SK-N-SH (cell line): ENCODE results near the gene KLHL22. TPM values are rescaled to one million over a fixed set of nuclear protein-coding genes. Genes with fewer than 3 reads are reported as not detected.

Source experiments
- CTCF ChIA-PET: fragments of 300-600, 350-600 bp; formaldehyde crosslinking; extraction: SDS; loops from one replicate; lab custom pipeline; 2021; lab: Yijun Ruan, JAX
- POLR2A ChIA-PET: fragments of 350-600 bp; sonication (Branson Sonifier 250); formaldehyde crosslinking; extraction: SDS; loops from one replicate; lab custom pipeline; 2020; ENCODE audit warnings: antibody characterized with exemption, inconsistent platforms; lab: Yijun Ruan, JAX
- DNase-seq: peaks from one replicate; pipeline ENCODE4 v3.0.0; 2012
- H2AFZ ChIP-seq: fragments of 200-600 bp; sonication (generic); 2 replicates; pipeline ENCODE4 v1.8.1; 2016; ENCODE audit warnings: antibody characterized with exemption, mild to moderate bottlenecking, low read depth
- H3F3A ChIP-seq: fragments of 200-600 bp; sonication (generic); replicated peaks from 2 replicates; pipeline ENCODE3; 2016; ENCODE audit warnings: antibody characterized with exemption, mild to moderate bottlenecking; ENCODE audit not compliant: insufficient read depth
- H3K27ac ChIP-seq, 2 experiments: fragments of 200-500 bp in 1 of 2; fragments of 200-600 bp in 1 of 2; sonication (Bioruptor generic) in 1 of 2; sonication (generic), shearing (Covaris generic) in 1 of 2; 2 replicates each; pipeline versions ENCODE4 v1.5.1 to v1.6.1; 2014 to 2016; ENCODE audit warnings: low read depth in 2 of 2, inconsistent platforms in 1 of 2, low read length in 1 of 2, mild to moderate bottlenecking in 1 of 2, mixed read lengths in 1 of 2
- H3K27me3 ChIP-seq: fragments of 200-600 bp; sonication (generic), shearing (Covaris generic); 2 replicates; pipeline ENCODE4 v1.6.1; 2016; ENCODE audit warnings: mixed run types; ENCODE audit not compliant: insufficient read depth
- H3K36me3 ChIP-seq, 2 experiments: fragments of 200-500 bp in 1 of 2; fragments of 200-600 bp in 1 of 2; sonication (Bioruptor generic) in 1 of 2; sonication (generic) in 1 of 2; replicated peaks in 1 of 2; 2 replicates each; pipeline versions ENCODE3 to v1.5.1; 2014 to 2016; ENCODE audit warnings: low read length in 1 of 2, mild to moderate bottlenecking in 1 of 2; ENCODE audit not compliant: insufficient read depth in 2 of 2, control insufficient read depth in 1 of 2
- H3K4me1 ChIP-seq, 2 experiments: fragments of 200-500 bp in 1 of 2; fragments of 200-600 bp in 1 of 2; sonication (Bioruptor generic) in 1 of 2; sonication (generic), shearing (Covaris generic) in 1 of 2; 2 replicates each; pipeline versions ENCODE4 v1.5.1 to v1.6.1; 2014 to 2016; ENCODE audit warnings: low read depth in 1 of 2, low read length in 1 of 2, mixed run types in 1 of 2; ENCODE audit not compliant: insufficient read depth in 2 of 2, control insufficient read depth in 1 of 2
- H3K4me2 ChIP-seq: fragments of 200-600 bp; sonication (generic), shearing (Covaris generic); 2 replicates; pipeline ENCODE4 v1.6.1; 2017; ENCODE audit warnings: mixed run types
- H3K4me3 ChIP-seq, 2 experiments: fragments of 200-500 bp in 1 of 2; fragments of 200-600 bp in 1 of 2; sonication (Bioruptor generic) in 1 of 2; sonication (generic), shearing (Covaris generic) in 1 of 2; 2 replicates each; pipeline versions ENCODE4 v1.5.1 to v1.8.1; 2014 to 2016; ENCODE audit warnings: low read depth in 2 of 2, inconsistent platforms in 1 of 2, low read length in 1 of 2, mild to moderate bottlenecking in 1 of 2, mixed read lengths in 1 of 2, moderate library complexity in 1 of 2
- H3K79me2 ChIP-seq: fragments of 200-600 bp; sonication (generic); 2 replicates; pipeline ENCODE4 v1.8.1; 2017; ENCODE audit warnings: mild to moderate bottlenecking; ENCODE audit not compliant: insufficient read depth
- H3K9ac ChIP-seq: fragments of 200-600 bp; sonication (generic); 2 replicates; pipeline ENCODE4 v1.6.1; 2017; ENCODE audit warnings: mixed run types
- H3K9me2 ChIP-seq: fragments of 200-600 bp; sonication (generic); 2 replicates; pipeline ENCODE4 v1.6.1; 2017; ENCODE audit warnings: mixed run types
- H3K9me3 ChIP-seq: fragments of 200-600 bp; sonication (generic); 2 replicates; pipeline ENCODE4 v1.6.1; 2017; ENCODE audit warnings: mixed run types, mild to moderate bottlenecking, moderate library complexity
- H4K20me1 ChIP-seq: fragments of 200-600 bp; sonication (generic); 2 replicates; pipeline ENCODE4 v1.6.1; 2017; ENCODE audit warnings: mild to moderate bottlenecking, mixed run types; ENCODE audit not compliant: insufficient read depth
- CHD2 ChIP-seq: fragments of 150-350 bp; IDR thresholded peaks from 2 replicates; pipeline ENCODE4 v1.6.1; 2018; ENCODE audit warnings: low read length; ENCODE audit not compliant: partially characterized antibody
- ELF1 ChIP-seq: IDR thresholded peaks from 2 replicates; pipeline ENCODE4 v1.4.0; 2012
- GABPA ChIP-seq: IDR thresholded peaks from 2 replicates; pipeline ENCODE4 v1.4.0; 2012; ENCODE audit warnings: low read depth, mild to moderate bottlenecking
- JUND ChIP-seq: IDR thresholded peaks from 2 replicates; pipeline ENCODE4 v1.4.0; 2012
- MEF2A ChIP-seq: IDR thresholded peaks from 2 replicates; pipeline ENCODE4 v1.4.0; 2012; ENCODE audit warnings: low read depth, borderline replicate concordance
- MXI1 ChIP-seq: IDR thresholded peaks from 2 replicates; pipeline ENCODE4 v1.6.1; 2012; ENCODE audit warnings: mild to moderate bottlenecking, low read depth, low read length, improper control_type of control experiment
- NFIC ChIP-seq: IDR thresholded peaks from 2 replicates; pipeline ENCODE4 v1.4.0; 2012; ENCODE audit warnings: borderline replicate concordance
- NRF1 ChIP-seq: IDR thresholded peaks from 2 replicates; pipeline ENCODE4 v1.6.1; 2012; ENCODE audit warnings: low read depth, mild to moderate bottlenecking, low read length
- POLR2AphosphoS5 ChIP-seq: IDR thresholded peaks from 2 replicates; pipeline ENCODE4 v1.6.1; 2012; ENCODE audit warnings: low read depth, low read length
- RAD21 ChIP-seq: IDR thresholded peaks from 2 replicates; pipeline ENCODE4 v1.6.1; 2012; ENCODE audit warnings: mild to moderate bottlenecking, low read length
- REST ChIP-seq: IDR thresholded peaks from 2 replicates; pipeline ENCODE4 v1.6.1; 2012; ENCODE audit warnings: mild to moderate bottlenecking, low read depth, low read length, moderate library complexity
- RXRA ChIP-seq: IDR thresholded peaks from 2 replicates; pipeline ENCODE4 v1.4.0; 2012; ENCODE audit warnings: low read depth, mild to moderate bottlenecking, borderline replicate concordance
- SMC3 ChIP-seq: IDR thresholded peaks from 2 replicates; pipeline ENCODE4 v1.6.1; 2012; ENCODE audit warnings: low read depth, low read length, improper control_type of control experiment
- TAF1 ChIP-seq: IDR thresholded peaks from 2 replicates; pipeline ENCODE4 v1.6.1; 2012; ENCODE audit warnings: low read depth, mild to moderate bottlenecking, low read length, moderate library complexity, borderline replicate concordance
- TCF12 ChIP-seq: IDR thresholded peaks from 2 replicates; pipeline ENCODE4 v1.4.0; 2012
- TEAD4 ChIP-seq: IDR thresholded peaks from 2 replicates; pipeline ENCODE4 v1.4.0; 2012; ENCODE audit warnings: mild to moderate bottlenecking, borderline replicate concordance; ENCODE audit not compliant: insufficient read depth
- USF2 ChIP-seq: fragments of 150-350 bp; IDR thresholded peaks from 2 replicates; pipeline ENCODE4 v1.6.1; 2017; ENCODE audit warnings: antibody characterized with exemption, low read length, low read depth, borderline replicate concordance
- YY1 ChIP-seq: IDR thresholded peaks from 2 replicates; pipeline ENCODE4 v1.4.0; 2012; ENCODE audit warnings: low read depth, mild to moderate bottlenecking
- WGBS: methylation state at CpG from one replicate; pipeline ENCODE4 v1.1.6; 2017; ENCODE audit warnings: low lambda C conversion rate; 5-methylcytosine and 5-hydroxymethylcytosine counted together
- polyA plus RNA-seq, 3 experiments: library from polyadenylated mRNA; depleted of rRNA; stranded (reverse); fragments of >200 nt; gene quantifications; 2 replicates each; pipeline ENCODE4 v1.2.3, GENCODE V29; 2012

Gene KLHL22
- polyA plus RNA-seq, 1 of the 3 experiments (the other 2 are of a cell fraction): 26.5 TPM

GRCh38 chr22:20533095-20533878 lies 37.7 kb upstream of the KLHL22 start:
- ChIA-PET CTCF (interaction anchor here (0.9 to 4.3 kb wide), 4 partner anchors 24 to 48 kb away, joined by 4 to 30 read pairs (median 6); partner anchors contain the start of gene MED15), POLR2A (interaction anchor here (1.0 to 1.1 kb wide), 2 partner anchors 24 to 30 kb away, joined by 3 read pairs; no protein-coding TSS in a partner anchor)
- Histone ChIP-seq H3K4me1 (peaks cover 35 to 79% of the 10 kb centered on the region in 2 experiments), H3K9me3 (no peaks in the 10 kb centered on the region), H3K27me3 (no peaks in the 10 kb centered on the region), H3K27ac (peak overlapping the region; percentile 95 to 96), H3K4me3 (no peak overlapping the region), H3K9me2 (no peaks in the 10 kb centered on the region), H3K79me2 (peaks cover 85% of the 10 kb centered on the region), H3K36me3 (peaks cover 14 to 24% of the 10 kb centered on the region in 2 experiments), H2AFZ (no peak overlapping the region), H3F3A (peaks cover 40% of the 10 kb centered on the region), H3K9ac (peak overlapping the region; percentile 75; the same call in 1 of the 2 replicates), H3K4me2 (peak overlapping the region; percentile 71), H4K20me1 (peaks cover 29% of the 10 kb centered on the region)
- 81% methylated on average over 7 of the region's 11 CpGs for WGBS
- TF ChIP-seq TCF12 (no peak), RAD21 (peak; percentile 52), CHD2 (no peak), NRF1 (no peak), MXI1 (peak; percentile 72; the same call in 1 of the 2 replicates), TEAD4 (no peak)
- DNase-seq: peak; percentile 50

- peak overlapping the region; percentile 95 to 96 for H3K27ac ChIP-seq
- H4K20me1 ChIP-seq: peaks cover 28% of the 10 kb centered on the region
- DNase-seq: no peak
- H3K9me2 ChIP-seq: no peaks in the 10 kb centered on the region
- peak overlapping the region; percentile 71 for H3K4me2 ChIP-seq
- 85% methylated on average over 5 of the region's 10 CpGs for WGBS
- 0 out of 4 replicates have a peak overlapping the region, but pooled peaks of 1 of the 2 experiments have one; percentile 2 for H3K4me3 ChIP-seq
- peak overlapping the region; percentile 75 for H3K9ac ChIP-seq
- CTCF ChIA-PET: interaction anchor here (0.9 to 4.3 kb wide), 5 partner anchors 23 to 114 kb away, joined by 4 to 30 read pairs (median 6); partner anchors contain the start of gene MED15
- H3K36me3 ChIP-seq: peaks cover 13 to 21% of the 10 kb centered on the region in 2 experiments
- peaks cover 35 to 72% of the 10 kb centered on the region in 2 experiments for H3K4me1 ChIP-seq
- H3K9me3 ChIP-seq: no peaks in the 10 kb centered on the region
- H3K27me3 ChIP-seq: no peaks in the 10 kb centered on the region
- peaks cover 49% of the 10 kb centered on the region for H3F3A ChIP-seq
- POLR2A ChIA-PET: no interaction called here
- TF ChIP-seq REST (no peak), ELF1 (no peak), NRF1 (no peak), NFIC (no peak), TAF1 (no peak), RAD21 (no peak), YY1 (no peak), SMC3 (no peak), RXRA (no peak), USF2 (no peak), JUND (no peak), MEF2A (no peak), CHD2 (no peak), GABPA (no peak), POLR2AphosphoS5 (no peak)
- H3K79me2 ChIP-seq: peaks cover 85% of the 10 kb centered on the region
- no peak overlapping the region for H2AFZ ChIP-seq
These were observed 36.8 kb upstream of the KLHL22 start for GRCh38 chr22:20532256-20532993.
